ENCODE data around the gene IL25.
"Not testable (repeated sequence)": the region's sequence is repeated elsewhere in the genome, so short reads cannot be mapped to it uniquely, and the experiment has no call there.

- TF ChIP-seq ZFP3 (CRISPR knock-in tag; IDR thresholded peaks at IDR 0.05); CREB5 (CRISPR knock-in tag; IDR thresholded peaks at IDR 0.05; ENCODE audit: low read depth); GLIS3 (CRISPR knock-in tag; IDR thresholded peaks at IDR 0.05); TSHZ2 (CRISPR knock-in tag; IDR thresholded peaks at IDR 0.05); ARNTL (CRISPR knock-in tag; IDR thresholded peaks at IDR 0.05; ENCODE audit: borderline replicate concordance, low read depth); CSDC2 (CRISPR knock-in tag; IDR thresholded peaks at IDR 0.05); PPARA (CRISPR knock-in tag; IDR thresholded peaks at IDR 0.05; ENCODE audit: borderline replicate concordance); OSR1 (CRISPR knock-in tag; IDR thresholded peaks at IDR 0.05); ZNF565 (CRISPR knock-in tag; conservative IDR thresholded peaks at IDR 0.05; ENCODE audit: low read depth); RARB (CRISPR knock-in tag; IDR thresholded peaks at IDR 0.05): not testable (repeated sequence)
These were observed 46.9 kb upstream of the IL25 start for GRCh38 chr14:23325746-23326145.
